ENCODE data around the gene KLHDC8B.

GRCh38 chr3:49174397-49174985 is 3.1 kb downstream of the KLHDC8B start:
- TF ChIP-seq POLR2A (IDR thresholded peaks at IDR 0.05; ENCODE audit: low read depth, low read length) (no peak), RFX5 (IDR thresholded peaks at IDR 0.05; ENCODE audit: low read depth, low read length) (no peak), CTCF (conservative IDR thresholded peaks at IDR 0.05; ENCODE audit: low read depth, low read length) (no peak), NFE2L2 (IDR thresholded peaks at IDR 0.05; ENCODE audit: low read depth, low read length) (no peak), SMC3 (IDR thresholded peaks at IDR 0.05; ENCODE audit: low read depth, low read length) (no peak), USF2 (IDR thresholded peaks at IDR 0.05; ENCODE audit: low read depth, low read length) (no peak), RAD21 (IDR thresholded peaks at IDR 0.05; ENCODE audit: low read length) (no peak), MAFK (IDR thresholded peaks at IDR 0.05; ENCODE audit: low read depth, low read length) (no peak), FOS (IDR thresholded peaks at IDR 0.05; ENCODE audit: low read depth, low read length) (no peak), BHLHE40 (IDR thresholded peaks at IDR 0.05; ENCODE audit: low read depth, low read length) (no peak), RCOR1 (IDR thresholded peaks at IDR 0.05; ENCODE audit: insufficient replicate concordance, low read length) (no peak)
- TF ChIP-seq, protein P1, sequence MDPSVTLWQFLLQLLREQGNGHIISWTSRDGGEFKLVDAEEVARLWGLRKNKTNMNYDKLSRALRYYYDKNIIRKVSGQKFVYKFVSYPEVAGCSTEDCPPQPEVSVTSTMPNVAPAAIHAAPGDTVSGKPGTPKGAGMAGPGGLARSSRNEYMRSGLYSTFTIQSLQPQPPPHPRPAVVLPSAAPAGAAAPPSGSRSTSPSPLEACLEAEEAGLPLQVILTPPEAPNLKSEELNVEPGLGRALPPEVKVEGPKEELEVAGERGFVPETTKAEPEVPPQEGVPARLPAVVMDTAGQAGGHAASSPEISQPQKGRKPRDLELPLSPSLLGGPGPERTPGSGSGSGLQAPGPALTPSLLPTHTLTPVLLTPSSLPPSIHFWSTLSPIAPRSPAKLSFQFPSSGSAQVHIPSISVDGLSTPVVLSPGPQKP (IDR thresholded peaks at IDR 0.05; ENCODE audit: borderline replicate concordance, low read depth, low read length), result no peak
